Measurements from ENCODE around the gene LMNTD1. TPM values are rescaled to one million over a fixed set of nuclear protein-coding genes. Genes with fewer than 3 reads are reported as not detected.

LMNTD1 gene
- total and polyA plus RNA-seq, 4 donors = 0.54 to 3.0 (median 1.8) TPM

DNA sequence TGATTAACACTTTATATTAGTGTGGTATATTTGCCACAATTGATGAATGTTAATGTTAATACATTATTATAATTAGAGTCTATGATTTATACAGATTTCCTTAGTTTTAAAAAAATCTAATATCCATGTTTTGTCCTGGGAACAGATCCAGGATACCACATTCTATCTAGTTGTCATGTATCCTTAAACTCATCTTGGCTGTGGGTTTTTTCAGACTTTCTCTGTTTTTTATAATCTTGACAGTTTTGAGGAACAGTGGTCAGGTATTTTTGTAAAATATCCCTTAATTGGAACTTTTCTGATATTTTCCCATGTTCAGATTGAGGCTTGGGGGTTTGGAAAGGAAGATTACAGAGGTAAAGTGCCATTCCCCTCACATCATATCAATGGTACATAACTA lies 104.1 kb downstream of the LMNTD1 start:
- Histone ChIP-seq H3K27me3 (ENCODE audit: control insufficient read depth, insufficient read depth, low read length) (no peaks in the 10 kb centered on the region), H3K36me3 (ENCODE audit: control insufficient read depth, insufficient read depth, low read length) (no peaks in the 10 kb centered on the region), H3K4me3 (ENCODE audit: low read depth, low read length) (no peak overlapping the region), H3K9me3 (ENCODE audit: control insufficient read depth, insufficient read depth, low read length) (no peaks in the 10 kb centered on the region), H3K27ac (ENCODE audit: low read depth, low read length) (no peak overlapping the region), H3K4me1 (ENCODE audit: control insufficient read depth, insufficient read depth, low read length) (no peaks in the 10 kb centered on the region)
- DNase-seq (ENCODE audit: low read depth in 4 of 6, low spot score in 6 of 6) = no peak

DNA sequence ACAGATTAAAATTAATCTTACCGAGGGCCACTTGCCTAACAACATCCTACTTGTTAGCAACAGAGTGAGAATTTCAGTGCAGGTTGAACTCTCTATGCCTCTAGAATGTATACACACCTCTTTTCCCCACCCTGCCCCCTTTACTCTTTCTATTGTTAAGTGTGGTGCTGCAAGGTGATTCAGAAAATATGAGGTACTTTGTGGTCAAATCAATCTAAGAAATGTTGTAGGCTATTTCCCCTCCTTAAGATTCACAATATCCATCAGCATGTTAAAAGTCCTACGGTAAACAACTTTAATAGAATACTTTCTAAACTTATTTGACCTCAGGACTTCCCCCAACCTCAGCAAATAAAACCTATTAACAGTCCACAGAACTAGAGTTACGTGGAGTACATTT lies 106.0 kb downstream of the LMNTD1 start:
- no peak for DNase-seq (ENCODE audit: low read depth in 4 of 6, low spot score in 6 of 6)
- Histone ChIP-seq H3K4me1 (ENCODE audit: control insufficient read depth, insufficient read depth, low read length) (no peaks in the 10 kb centered on the region), H3K27me3 (ENCODE audit: control insufficient read depth, insufficient read depth, low read length) (no peaks in the 10 kb centered on the region), H3K9me3 (ENCODE audit: control insufficient read depth, insufficient read depth, low read length) (no peaks in the 10 kb centered on the region), H3K27ac (ENCODE audit: low read depth, low read length) (no peak overlapping the region), H3K4me3 (ENCODE audit: low read depth, low read length) (no peak overlapping the region), H3K36me3 (ENCODE audit: control insufficient read depth, insufficient read depth, low read length) (no peaks in the 10 kb centered on the region)
- 100% methylated on average over 1 of the region's 3 CpGs for WGBS (ENCODE audit: insufficient coverage)

DNA sequence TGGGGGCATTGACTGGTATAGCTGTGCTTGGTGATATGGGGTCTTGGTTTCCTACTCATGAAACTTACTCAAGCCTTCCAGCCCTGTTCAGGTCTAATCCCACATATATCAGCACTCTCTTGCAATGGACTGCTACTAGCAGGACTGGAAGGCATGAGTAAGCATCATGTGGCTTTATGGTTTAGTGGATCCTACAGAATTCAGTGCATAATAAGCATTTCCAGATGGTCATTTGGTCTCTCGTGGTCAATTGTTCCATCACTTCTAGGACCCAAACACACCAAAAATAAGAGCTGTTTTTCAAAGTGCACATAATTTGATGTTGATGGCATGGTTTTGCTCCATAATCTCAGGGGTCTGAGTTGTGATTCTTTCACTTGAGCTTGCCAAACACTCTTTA lies 114.4 kb downstream of the LMNTD1 start:
- DNase-seq (ENCODE audit: low read depth in 4 of 6, low spot score in 6 of 6) = no peak
- H3K9me3 ChIP-seq (ENCODE audit: control insufficient read depth, insufficient read depth, low read length) = no peaks in the 10 kb centered on the region
- no peak overlapping the region for H3K27ac ChIP-seq (ENCODE audit: low read depth, low read length)
- H3K4me1 ChIP-seq (ENCODE audit: control insufficient read depth, insufficient read depth, low read length) = peaks cover 2% of the 10 kb centered on the region
- WGBS (ENCODE audit: insufficient coverage) = no CpG with 5 or more reads among the region's 1 CpG
- no peaks in the 10 kb centered on the region for H3K36me3 ChIP-seq (ENCODE audit: control insufficient read depth, insufficient read depth, low read length)
- H3K4me3 ChIP-seq (ENCODE audit: low read depth, low read length) = no peak overlapping the region
- no peaks in the 10 kb centered on the region for H3K27me3 ChIP-seq (ENCODE audit: control insufficient read depth, insufficient read depth, low read length)

DNA sequence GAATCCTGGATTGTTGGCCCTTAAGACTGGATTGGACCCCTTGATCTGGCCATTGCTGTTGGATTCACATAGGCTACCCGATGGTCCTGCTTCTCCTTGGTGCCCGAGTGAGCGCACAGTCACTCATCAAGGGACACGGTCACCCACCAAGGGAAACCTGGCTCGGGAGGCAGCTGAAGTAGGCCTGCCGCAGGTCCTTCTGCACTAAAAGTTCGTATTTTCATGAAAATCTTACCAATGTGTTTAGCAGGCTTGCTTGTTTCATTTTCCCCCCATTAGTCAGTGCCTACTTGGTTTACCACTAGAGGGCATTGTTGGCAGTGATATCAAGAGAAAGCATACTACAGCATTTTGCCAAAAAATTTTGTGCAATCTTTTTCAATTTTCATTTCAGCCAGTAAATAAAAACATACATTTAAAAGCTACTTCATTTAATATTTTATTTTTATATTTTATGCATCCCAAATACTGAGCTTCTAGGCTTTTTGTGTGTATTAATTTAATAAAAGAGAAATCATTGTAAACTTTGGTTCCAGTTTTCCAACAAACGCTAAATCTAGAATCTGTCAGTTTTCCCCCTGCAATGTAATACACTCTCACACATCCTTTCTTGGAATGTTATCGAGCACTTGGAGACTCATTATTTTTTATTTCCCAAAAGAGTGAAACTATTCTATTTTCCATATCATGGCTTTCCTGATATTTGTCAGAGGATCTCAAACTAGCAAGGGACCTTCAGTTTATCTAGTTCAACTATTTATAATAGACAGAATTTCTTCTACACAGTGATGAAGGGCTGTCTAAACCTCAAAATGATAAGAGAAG lies 116.7 kb downstream of the LMNTD1 start:
- Histone ChIP-seq H3K27ac (ENCODE audit: low read depth, low read length) (peak overlapping the region; percentile 58), H3K4me3 (ENCODE audit: low read depth, low read length) (peak overlapping the region; percentile 30), H3K4me1 (ENCODE audit: control insufficient read depth, insufficient read depth, low read length) (peaks cover 2% of the 10 kb centered on the region), H3K36me3 (ENCODE audit: control insufficient read depth, insufficient read depth, low read length) (no peaks in the 10 kb centered on the region), H3K27me3 (ENCODE audit: control insufficient read depth, insufficient read depth, low read length) (no peaks in the 10 kb centered on the region), H3K9me3 (ENCODE audit: control insufficient read depth, insufficient read depth, low read length) (no peaks in the 10 kb centered on the region)
- peak; percentile 40 to 93 (median 68) for DNase-seq (ENCODE audit: low read depth in 4 of 6, low spot score in 6 of 6)
- WGBS (ENCODE audit: insufficient coverage) = 54% methylated on average over 5 of the region's 9 CpGs

DNA sequence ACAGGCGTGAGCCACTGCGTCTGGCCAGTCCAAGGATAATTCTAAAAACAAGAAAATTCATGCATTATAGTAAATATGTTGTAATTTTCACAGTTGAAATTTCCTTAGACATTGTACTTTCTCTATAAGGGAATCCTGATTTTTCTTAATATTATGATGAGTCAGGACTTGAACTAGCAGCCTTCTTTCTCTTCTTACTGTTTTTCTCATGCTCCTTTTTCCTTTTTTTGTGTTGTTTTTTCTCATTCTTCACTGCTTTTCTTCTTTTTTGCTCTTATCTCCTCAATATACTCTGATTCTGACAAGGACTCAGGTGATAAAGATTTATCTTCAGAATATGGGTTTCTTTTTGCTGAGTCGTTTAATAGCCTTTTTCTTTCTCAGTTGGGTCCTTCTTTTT lies 117.7 kb downstream of the LMNTD1 start:
- Histone ChIP-seq H3K27ac (ENCODE audit: low read depth, low read length) (no peak overlapping the region), H3K27me3 (ENCODE audit: control insufficient read depth, insufficient read depth, low read length) (no peaks in the 10 kb centered on the region), H3K4me1 (ENCODE audit: control insufficient read depth, insufficient read depth, low read length) (peaks cover 2% of the 10 kb centered on the region), H3K4me3 (ENCODE audit: low read depth, low read length) (no peak overlapping the region), H3K9me3 (ENCODE audit: control insufficient read depth, insufficient read depth, low read length) (no peaks in the 10 kb centered on the region), H3K36me3 (ENCODE audit: control insufficient read depth, insufficient read depth, low read length) (no peaks in the 10 kb centered on the region)
- no CpG with 5 or more reads among the region's 3 CpGs for WGBS (ENCODE audit: insufficient coverage)
- no peak for DNase-seq (ENCODE audit: low read depth in 4 of 6, low spot score in 6 of 6)

DNA sequence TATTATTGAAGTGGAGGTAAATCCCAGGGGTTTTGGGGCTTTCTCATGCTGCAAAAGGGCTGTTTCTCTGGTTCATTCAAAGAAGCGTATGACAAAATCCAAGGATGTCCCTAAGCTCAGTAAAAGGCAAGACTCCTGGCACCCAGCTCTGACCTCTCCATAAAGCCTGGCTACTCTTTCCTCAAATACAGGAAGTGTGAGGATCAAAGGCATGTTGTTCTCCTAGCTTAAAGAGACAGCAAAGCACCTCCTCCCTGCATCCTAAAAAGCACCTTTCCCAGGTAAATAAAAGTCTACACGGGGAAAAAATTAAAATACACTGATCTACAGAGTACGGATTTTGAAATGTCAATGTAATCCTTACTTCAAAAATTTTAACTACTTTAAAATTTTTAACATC lies 118.6 kb downstream of the LMNTD1 start:
- H3K4me1 ChIP-seq (ENCODE audit: control insufficient read depth, insufficient read depth, low read length) = peaks cover 2% of the 10 kb centered on the region
- H3K36me3 ChIP-seq (ENCODE audit: control insufficient read depth, insufficient read depth, low read length) = no peaks in the 10 kb centered on the region
- no peaks in the 10 kb centered on the region for H3K9me3 ChIP-seq (ENCODE audit: control insufficient read depth, insufficient read depth, low read length)
- no peak overlapping the region for H3K4me3 ChIP-seq (ENCODE audit: low read depth, low read length)
- no peak for DNase-seq (ENCODE audit: low read depth in 4 of 6, low spot score in 6 of 6)
- no peaks in the 10 kb centered on the region for H3K27me3 ChIP-seq (ENCODE audit: control insufficient read depth, insufficient read depth, low read length)
- WGBS (ENCODE audit: insufficient coverage) = no CpG with 5 or more reads among the region's 3 CpGs
- no peak overlapping the region for H3K27ac ChIP-seq (ENCODE audit: low read depth, low read length)

DNA sequence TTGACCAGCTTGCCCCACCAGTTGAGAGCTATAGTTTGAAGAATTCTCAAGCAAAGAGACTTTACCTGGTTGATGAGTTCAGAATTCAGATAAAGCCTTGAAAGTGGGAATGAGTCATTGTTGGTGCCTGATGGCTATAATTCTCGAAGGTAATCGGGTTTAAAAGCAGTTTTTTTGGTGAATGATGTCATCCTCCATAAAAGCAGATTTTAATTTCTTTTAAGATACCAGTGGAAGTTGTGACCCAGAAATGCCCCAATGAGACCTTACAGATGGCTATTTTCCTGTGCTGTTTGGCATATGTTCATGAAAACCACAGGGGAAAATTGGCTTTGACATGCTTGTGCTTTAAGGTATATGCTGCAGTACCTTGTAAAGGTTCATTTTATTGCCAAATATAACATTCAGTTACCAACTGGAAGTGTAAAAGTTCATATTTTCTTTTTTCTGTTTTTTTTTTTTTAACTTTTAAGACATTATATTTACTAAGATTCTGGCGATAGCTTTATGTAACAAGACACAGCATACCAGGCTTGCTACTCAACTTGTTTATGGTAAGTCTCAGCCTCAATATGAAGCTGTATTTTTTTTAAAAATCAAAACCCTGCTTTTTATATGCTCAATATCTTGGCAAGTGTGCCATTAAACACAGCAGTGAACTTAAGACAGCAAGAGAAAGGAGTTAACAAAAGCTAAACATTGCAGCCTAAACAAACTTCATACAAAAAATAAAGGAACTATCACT lies 119.3 kb downstream of the LMNTD1 start:
- H3K36me3 ChIP-seq (ENCODE audit: control insufficient read depth, insufficient read depth, low read length) = no peaks in the 10 kb centered on the region
- peaks cover 2% of the 10 kb centered on the region for H3K4me1 ChIP-seq (ENCODE audit: control insufficient read depth, insufficient read depth, low read length)
- peaks cover 1% of the 10 kb centered on the region for H3K9me3 ChIP-seq (ENCODE audit: control insufficient read depth, insufficient read depth, low read length)
- no peaks in the 10 kb centered on the region for H3K27me3 ChIP-seq (ENCODE audit: control insufficient read depth, insufficient read depth, low read length)
- no peak for DNase-seq (ENCODE audit: low read depth in 4 of 6, low spot score in 6 of 6)
- no CpG with 5 or more reads among the region's 3 CpGs for WGBS (ENCODE audit: insufficient coverage)
- no peak overlapping the region for H3K4me3 ChIP-seq (ENCODE audit: low read depth, low read length)
- H3K27ac ChIP-seq (ENCODE audit: low read depth, low read length) = no peak overlapping the region

DNA sequence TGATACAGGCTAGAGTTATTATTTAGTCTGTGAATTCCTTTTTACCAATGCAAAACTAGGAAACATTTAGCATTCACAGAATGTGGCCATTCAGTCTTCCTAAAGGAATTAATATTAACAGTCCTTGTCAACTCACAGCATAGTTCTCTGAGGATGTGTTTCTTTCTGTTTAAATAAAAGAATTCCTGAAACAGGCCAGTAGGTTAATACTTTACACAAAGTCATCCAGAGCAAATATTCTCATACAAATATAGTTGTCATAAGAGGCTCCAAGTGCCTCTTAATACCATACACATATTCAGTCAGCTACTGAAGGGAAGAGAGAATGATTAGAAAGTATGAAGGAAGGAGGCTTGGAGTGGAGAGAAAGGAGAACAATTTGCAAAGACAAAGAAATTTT lies 120.1 kb downstream of the LMNTD1 start:
- Histone ChIP-seq H3K27ac (ENCODE audit: low read depth, low read length) (no peak overlapping the region), H3K9me3 (ENCODE audit: control insufficient read depth, insufficient read depth, low read length) (peaks cover 1% of the 10 kb centered on the region)
- no peak for DNase-seq (ENCODE audit: low read depth in 4 of 6, low spot score in 6 of 6)

DNA sequence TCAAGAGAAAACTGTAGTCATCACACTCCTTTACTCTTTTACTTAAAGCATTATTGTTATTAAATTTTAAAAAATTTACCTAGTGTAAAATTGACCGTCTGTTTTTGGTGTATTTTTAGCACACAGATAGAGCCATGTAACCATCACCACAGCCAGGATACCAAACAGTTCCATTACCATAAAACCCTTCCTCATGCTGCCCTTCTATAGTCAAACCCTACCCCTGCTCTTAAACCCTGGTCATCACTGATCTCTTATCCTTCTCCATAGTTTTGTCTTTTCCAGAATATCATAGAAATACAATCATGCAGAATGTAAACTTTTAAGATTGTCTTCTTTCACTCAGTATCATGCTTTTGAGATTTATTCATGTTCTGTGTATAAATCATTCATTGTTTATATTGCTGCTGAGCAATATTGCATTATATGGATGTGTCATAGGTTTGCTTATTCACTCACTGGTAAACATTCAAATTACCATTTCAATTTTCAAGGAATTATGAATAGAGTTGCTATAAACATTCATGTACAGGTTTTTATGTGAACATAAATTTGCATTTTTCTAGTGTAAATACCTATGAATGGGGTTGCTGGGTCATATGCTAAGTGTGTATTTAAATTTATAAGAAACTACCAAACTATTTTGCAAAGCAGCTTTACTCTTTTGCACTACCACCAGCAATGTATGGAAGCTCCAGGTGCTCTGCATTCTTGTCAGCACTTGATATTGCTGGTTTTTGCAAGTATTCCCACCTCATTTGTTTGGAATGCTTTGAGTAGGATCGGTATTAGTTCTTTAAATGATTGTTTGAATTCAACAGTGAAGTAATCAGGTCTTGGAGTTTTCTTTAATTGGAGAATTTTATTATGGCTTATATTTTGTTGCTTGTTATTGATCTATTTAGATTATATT lies 125.5 kb downstream of the LMNTD1 start:
- H3K9me3 ChIP-seq (ENCODE audit: control insufficient read depth, insufficient read depth, low read length) = peaks cover 1% of the 10 kb centered on the region
- DNase-seq (ENCODE audit: low read depth in 4 of 6, low spot score in 6 of 6) = no peak
- no peak overlapping the region for H3K4me3 ChIP-seq (ENCODE audit: low read depth, low read length)
- H3K27me3 ChIP-seq (ENCODE audit: control insufficient read depth, insufficient read depth, low read length) = no peaks in the 10 kb centered on the region
- H3K27ac ChIP-seq (ENCODE audit: low read depth, low read length) = no peak overlapping the region
- H3K4me1 ChIP-seq (ENCODE audit: control insufficient read depth, insufficient read depth, low read length) = no peaks in the 10 kb centered on the region
- no peaks in the 10 kb centered on the region for H3K36me3 ChIP-seq (ENCODE audit: control insufficient read depth, insufficient read depth, low read length)
- WGBS (ENCODE audit: insufficient coverage) = 100% methylated on average over 1 of the region's 2 CpGs

More for the DNA sequence above, 120.1 kb downstream of the LMNTD1 start:
- H3K4me3 ChIP-seq (ENCODE audit: low read depth, low read length) = no peak overlapping the region
- H3K27me3 ChIP-seq (ENCODE audit: control insufficient read depth, insufficient read depth, low read length) = no peaks in the 10 kb centered on the region
- H3K4me1 ChIP-seq (ENCODE audit: control insufficient read depth, insufficient read depth, low read length) = peaks cover 2% of the 10 kb centered on the region
- H3K36me3 ChIP-seq (ENCODE audit: control insufficient read depth, insufficient read depth, low read length) = no peaks in the 10 kb centered on the region

All from spinal cord (tissue), 10 donors.